HepG2 (cell line): Measurements from ENCODE around the gene ARPC1A. TPM values are rescaled to one million over a fixed set of nuclear protein-coding genes. Genes with fewer than 3 reads are reported as not detected.

Source experiments
- E2F1 ChIP-seq: sonication (generic); formaldehyde crosslinking; IDR thresholded peaks from 2 replicates; pipeline ENCODE4 v1.5.0; 2020; ENCODE audit warnings: missing genetic modification reagents
- NR2F1 ChIP-seq, 2 experiments: fragments of 450-650 bp in 1 of 2; formaldehyde crosslinking in 1 of 2; IDR thresholded peaks; 2 replicates each; pipeline versions ENCODE4 v1.5.0 to v1.6.1; 2016 to 2020; ENCODE audit warnings: mild to moderate bottlenecking in 1 of 2, missing compliant biosample characterization in 1 of 2, missing genetic modification reagents in 1 of 2, moderate library complexity in 1 of 2
- SKI ChIP-seq: fragments of 450-650 bp; IDR thresholded peaks from one replicate; pipeline ENCODE4 v1.6.1; 2018; ENCODE audit warnings: mild to moderate bottlenecking; ENCODE audit not compliant: partially characterized antibody
- THAP9 ChIP-seq: sonication (generic); formaldehyde crosslinking; IDR thresholded peaks from 2 replicates; pipeline ENCODE4; 2020; ENCODE audit warnings: missing genetic modification reagents, mild to moderate bottlenecking, borderline replicate concordance
- ZBTB40 ChIP-seq, 2 experiments: fragments of 450-650 bp in 1 of 2; sonication (generic) in 1 of 2; formaldehyde crosslinking in 1 of 2; IDR thresholded peaks; 2 replicates each; pipeline versions ENCODE4 v1.6.1 to v1.8.0; 2016 to 2022; ENCODE audit warnings: antibody characterized with exemption in 1 of 2, mild to moderate bottlenecking in 1 of 2, missing genetic modification reagents in 1 of 2
- ZNF251 ChIP-seq: sonication (generic); formaldehyde crosslinking; IDR thresholded peaks from 2 replicates; pipeline ENCODE4 v1.9.0; 2021; ENCODE audit warnings: mild to moderate bottlenecking, missing genetic modification reagents
- polyA plus RNA-seq, 8 experiments: library from polyadenylated mRNA; depleted of rRNA in 3 of 8; stranded (reverse) in 7 of 8; unstranded in 1 of 8; fragments of >200 nt; fragmentation: Illumina TruSeq in 4 of 8; extraction: Trizol in 4 of 8; gene quantifications; 2 replicates each; pipeline versions ENCODE4 v1.2.1 to v1.2.3, GENCODE V29; 2011 to 2016; ENCODE audit warnings: low read depth in 4 of 8, missing spikeins in 1 of 8, mixed read lengths in 1 of 8; ENCODE audit not compliant: insufficient read depth in 1 of 8
- total RNA-seq, 5 experiments: library from RNA; depleted of rRNA; stranded (reverse); fragments of >200 nt; fragmentation: Illumina TruSeq; extraction: Trizol; gene quantifications; 2 replicates each; pipeline ENCODE4 v1.2.3, GENCODE V29; 2016; ENCODE audit warnings: low read depth in 1 of 5
- TF ChIP-seq, protein P1 (sequence below): sonication (generic); formaldehyde crosslinking; IDR thresholded peaks from 2 replicates; pipeline ENCODE4 v1.5.1; 2020; ENCODE audit warnings: missing genetic modification reagents, mild to moderate bottlenecking, borderline replicate concordance
- TF ChIP-seq, protein P2 (sequence below): sonication (generic); formaldehyde crosslinking; IDR thresholded peaks from 2 replicates; pipeline ENCODE4 v1.4.0; 2020; ENCODE audit warnings: low read depth, mild to moderate bottlenecking, missing genetic modification reagents

Gene ARPC1A
- total and polyA plus RNA-seq, 2 of the 13 experiments (the other 11 are each of a cell fraction or from before 2014, with no cell fraction given) = 44.3 to 88.5 TPM

DNA sequence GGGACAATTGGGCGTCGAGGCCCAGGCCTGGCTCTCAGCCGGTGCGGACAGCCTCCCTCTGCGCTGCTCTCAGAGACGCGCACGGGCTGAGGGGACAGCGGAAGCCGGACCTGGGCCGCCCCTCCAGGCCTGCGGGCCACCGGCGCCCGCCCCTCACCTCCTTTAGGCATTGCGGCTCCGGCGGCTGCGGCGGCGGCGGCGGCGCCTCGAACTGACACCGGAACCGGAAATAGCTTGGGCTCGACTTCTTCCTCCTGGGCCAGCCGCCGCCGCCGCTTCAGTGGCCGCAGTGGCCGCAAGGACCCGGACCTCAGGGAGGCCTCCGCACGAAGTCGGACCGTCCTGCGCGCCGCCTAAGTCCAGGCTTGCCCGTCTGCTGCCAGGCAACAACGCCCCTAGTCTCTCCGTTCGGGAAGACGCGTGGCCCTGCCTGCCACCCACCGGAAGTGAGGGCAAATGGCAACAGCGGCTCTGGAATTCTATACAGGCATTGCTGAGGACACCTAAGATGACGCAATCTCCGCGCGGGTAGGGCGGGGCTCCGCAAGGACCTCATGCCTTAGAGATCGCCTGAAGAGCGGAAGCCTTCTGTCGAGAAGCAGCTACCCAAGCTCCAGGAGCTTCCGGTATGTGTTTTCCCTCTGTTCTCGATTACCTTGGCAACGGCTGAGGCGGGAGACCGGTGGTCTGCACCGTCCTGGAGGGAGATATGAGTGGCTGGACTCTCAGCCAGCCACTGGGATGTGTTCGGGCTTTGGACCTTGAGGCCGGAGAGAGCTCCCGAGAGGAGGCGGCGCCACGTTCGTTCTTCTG lies 82.9 kb downstream of the ARPC1A start, which contains the start of the genes BUD31 and PDAP1 (continued):
- TF ChIP-seq, protein P1, sequence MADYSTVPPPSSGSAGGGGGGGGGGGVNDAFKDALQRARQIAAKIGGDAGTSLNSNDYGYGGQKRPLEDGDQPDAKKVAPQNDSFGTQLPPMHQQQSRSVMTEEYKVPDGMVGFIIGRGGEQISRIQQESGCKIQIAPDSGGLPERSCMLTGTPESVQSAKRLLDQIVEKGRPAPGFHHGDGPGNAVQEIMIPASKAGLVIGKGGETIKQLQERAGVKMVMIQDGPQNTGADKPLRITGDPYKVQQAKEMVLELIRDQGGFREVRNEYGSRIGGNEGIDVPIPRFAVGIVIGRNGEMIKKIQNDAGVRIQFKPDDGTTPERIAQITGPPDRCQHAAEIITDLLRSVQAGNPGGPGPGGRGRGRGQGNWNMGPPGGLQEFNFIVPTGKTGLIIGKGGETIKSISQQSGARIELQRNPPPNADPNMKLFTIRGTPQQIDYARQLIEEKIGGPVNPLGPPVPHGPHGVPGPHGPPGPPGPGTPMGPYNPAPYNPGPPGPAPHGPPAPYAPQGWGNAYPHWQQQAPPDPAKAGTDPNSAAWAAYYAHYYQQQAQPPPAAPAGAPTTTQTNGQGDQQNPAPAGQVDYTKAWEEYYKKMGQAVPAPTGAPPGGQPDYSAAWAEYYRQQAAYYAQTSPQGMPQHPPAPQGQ (CRISPR knock-in tag) = no peak
- 0 out of 2 replicates have a peak, but pooled peaks have one; percentile 8 for TF ChIP-seq E2F1 (CRISPR knock-in tag)
- TF ChIP-seq THAP9 (CRISPR knock-in tag) = peak; percentile 94
- TF ChIP-seq ZNF251 (CRISPR knock-in tag) = no peak
- TF ChIP-seq NR2F1 (CRISPR knock-in tag; IDR thresholded peaks at IDR 0.05) = 0 out of 4 replicates have a peak, but pooled peaks of 1 of the 2 experiments have one; percentile 12
- TF ChIP-seq ZBTB40 (IDR thresholded peaks at IDR 0.05) = peak; percentile 73
- TF ChIP-seq ZBTB40 (CRISPR knock-in tag; IDR thresholded peaks at IDR 0.05) = peak; percentile 41; the same call in 1 of the 2 replicates
- TF ChIP-seq, protein P2, sequence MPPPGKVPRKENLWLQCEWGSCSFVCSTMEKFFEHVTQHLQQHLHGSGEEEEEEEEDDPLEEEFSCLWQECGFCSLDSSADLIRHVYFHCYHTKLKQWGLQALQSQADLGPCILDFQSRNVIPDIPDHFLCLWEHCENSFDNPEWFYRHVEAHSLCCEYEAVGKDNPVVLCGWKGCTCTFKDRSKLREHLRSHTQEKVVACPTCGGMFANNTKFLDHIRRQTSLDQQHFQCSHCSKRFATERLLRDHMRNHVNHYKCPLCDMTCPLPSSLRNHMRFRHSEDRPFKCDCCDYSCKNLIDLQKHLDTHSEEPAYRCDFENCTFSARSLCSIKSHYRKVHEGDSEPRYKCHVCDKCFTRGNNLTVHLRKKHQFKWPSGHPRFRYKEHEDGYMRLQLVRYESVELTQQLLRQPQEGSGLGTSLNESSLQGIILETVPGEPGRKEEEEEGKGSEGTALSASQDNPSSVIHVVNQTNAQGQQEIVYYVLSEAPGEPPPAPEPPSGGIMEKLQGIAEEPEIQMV (CRISPR knock-in tag) = peak; percentile 92
- peak; percentile 42 for TF ChIP-seq SKI
